GM18861 (cell line): ENCODE data around the gene VAV2.
"Not testable (repeated sequence)": the region's sequence is repeated elsewhere in the genome, so short reads cannot be mapped to it uniquely, and the experiment has no call there.

ENCODE experiments used
- ATAC-seq: cut with Tn5 transposase; IDR thresholded peaks from one replicate; pipeline ENCODE4 v1.9.1; 2021; ENCODE audit not compliant: unreplicated experiment

The VAV2 gene

GRCh38 chr9:133774799-133775198, 217.3 kb downstream of the VAV2 start:
- ATAC-seq, result no peak

GRCh38 chr9:133773889-133774655, 218.1 kb downstream of the VAV2 start:
- ATAC-seq, result no peak

DNA sequence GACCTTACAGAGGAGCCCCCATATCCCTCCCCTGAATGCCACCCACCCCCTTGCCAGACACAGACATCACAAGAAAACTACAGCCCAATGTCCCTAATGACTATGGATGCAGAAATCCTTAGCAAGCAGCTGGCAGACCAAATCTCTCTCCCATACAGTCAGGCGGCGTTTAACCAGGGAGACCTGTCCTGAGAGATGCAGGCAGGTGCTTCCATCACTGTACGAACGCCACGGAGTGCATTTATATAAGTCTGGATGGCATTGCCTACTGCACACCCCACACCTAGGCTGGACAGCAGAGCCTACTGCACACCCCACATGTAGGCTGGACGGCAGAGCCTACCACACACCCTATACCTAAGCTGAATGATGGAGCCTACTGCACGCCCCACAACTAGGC, 219.5 kb downstream of the VAV2 start:
- no peak for ATAC-seq

DNA sequence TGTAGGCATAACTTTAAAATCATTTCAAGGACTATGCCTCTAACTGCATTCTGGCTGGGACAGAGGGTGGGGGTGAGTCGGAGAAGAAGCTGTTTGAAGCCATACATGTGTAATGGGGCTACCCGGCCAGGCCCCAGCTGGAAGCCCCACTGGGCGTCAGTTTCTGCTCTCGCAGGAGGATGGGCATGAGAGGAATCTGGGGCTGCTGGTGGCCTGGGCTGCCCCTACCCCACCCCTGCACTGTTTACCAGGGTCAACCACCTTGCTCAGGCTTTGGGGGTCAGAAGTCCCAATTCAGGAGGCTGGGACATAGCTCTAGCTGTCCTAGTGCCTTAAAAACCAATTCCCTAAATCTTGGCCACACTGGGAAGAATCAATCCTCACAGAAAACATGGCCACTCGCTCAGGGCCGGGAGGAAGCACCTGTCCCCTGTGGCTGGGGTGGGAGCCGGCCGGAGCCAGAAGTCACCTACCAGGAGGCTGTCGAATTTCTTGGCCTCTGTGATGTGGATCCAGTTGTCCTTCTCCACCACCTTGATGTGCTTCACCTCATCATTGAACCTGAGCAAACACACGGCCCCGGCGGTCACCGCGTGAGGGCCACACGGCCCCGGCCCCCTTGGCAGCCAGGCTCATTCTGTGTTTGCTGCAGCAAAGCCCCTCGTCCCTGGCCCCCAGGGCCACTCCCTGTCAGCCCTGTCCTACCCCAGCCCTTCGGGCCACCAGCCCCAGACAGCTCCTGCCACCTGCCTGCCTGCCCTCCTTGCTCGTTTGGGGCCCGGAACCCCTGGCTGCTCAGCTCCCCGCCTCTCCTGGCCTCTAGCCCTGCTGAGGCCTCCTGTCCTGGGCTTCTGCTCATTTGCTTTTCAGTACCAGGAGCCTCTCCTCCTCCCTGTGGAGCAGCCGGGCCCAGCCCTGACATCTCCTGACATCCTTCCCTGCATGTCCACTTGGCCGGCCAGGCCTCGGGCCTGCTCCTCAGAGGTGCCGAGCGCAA, 220.3 kb downstream of the VAV2 start:
- ATAC-seq, result no peak

DNA sequence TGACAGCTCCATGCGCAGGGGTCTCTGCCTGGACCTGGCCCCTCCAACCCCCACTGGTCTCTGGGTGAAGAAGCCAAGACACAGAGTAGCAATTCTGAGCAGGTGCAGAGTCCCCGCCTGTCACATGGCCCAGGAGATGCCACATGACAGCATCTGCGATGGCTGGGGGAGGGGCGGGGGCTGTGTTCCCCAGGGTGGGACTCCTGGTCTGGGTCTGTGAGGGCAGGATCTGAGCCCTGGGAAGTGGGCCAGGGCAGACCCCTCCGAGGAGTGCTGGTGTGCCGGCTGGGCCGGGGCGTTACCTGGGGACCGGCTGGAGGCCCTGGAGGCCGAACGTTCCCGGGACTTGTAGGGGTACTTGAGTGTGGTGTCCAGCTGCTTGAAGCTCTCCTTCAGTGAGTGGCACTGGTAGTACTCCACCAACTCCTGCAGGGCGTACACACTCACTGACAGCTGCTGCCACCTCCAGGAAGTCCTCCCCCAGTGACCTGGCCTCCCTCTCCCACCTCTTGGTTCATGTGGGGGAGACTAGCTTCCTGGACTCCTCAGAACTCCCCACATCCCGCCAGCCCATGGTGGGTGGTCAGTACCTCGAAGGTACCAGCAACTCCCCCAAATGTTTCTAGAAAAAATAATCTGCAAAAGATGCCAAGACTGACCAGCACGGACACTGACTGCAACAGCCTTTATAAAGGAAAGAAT, 221.9 kb downstream of the VAV2 start:
- ATAC-seq, result no peak

DNA sequence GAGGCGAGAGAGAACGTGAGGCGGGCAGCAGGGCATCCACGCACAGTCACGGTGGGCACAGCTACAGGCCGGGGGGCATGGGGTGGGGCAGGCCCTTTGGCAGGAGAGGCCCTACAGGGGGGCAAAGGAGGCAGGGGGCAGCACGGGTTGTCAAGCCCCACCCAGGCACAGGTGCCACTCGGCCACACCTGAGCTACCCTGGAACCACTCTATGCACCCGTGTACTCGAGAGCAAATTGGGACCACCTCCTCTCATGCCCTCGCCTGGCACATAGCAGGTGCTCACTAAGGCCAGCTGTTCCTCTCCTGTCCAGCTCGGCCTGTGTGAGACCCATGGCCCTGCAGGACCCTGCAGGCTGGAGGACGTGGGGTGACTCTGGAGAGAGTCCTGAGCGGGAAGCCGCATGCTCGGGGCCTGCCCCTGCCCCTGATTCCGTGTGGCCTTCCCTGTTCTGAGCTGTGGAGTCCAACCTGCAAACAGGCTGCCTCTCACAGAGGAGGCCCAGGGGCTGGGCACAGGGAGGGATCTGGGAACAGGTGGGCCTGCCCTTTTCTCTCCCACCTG, 222.5 kb downstream of the VAV2 start:
- no peak for ATAC-seq

DNA sequence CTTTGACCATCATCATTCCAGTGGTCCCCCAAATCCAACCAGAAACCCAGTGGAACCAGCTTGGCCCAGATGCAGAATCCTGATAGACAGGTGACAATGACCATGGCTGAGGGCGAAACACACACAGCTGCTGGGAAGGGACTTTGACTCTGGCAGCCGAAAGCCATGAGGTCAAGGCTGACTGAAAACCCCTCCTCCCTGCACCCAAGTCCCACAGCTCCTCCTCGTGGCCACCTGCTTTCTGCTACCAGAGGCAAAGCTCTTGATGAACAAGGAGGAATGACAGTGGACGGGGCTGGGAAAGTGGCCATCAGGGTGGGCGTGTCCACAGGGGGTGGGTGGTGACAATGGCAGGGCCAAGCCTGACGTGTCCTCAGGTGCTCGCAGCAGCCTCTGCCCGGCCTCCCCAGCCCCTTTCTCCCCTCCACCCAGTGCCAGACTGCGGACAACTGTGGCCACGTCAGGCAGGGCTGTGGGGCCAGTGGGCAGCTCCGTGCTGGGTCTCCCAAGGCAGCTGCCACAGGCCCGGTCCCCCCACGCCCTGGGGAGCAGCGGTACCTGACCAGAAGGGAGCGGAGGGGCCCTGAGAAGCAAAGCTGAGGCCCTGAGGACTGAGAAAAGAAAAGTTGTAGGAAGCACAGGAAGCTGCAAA, 223.1 kb downstream of the VAV2 start:
- ATAC-seq, result no peak

DNA sequence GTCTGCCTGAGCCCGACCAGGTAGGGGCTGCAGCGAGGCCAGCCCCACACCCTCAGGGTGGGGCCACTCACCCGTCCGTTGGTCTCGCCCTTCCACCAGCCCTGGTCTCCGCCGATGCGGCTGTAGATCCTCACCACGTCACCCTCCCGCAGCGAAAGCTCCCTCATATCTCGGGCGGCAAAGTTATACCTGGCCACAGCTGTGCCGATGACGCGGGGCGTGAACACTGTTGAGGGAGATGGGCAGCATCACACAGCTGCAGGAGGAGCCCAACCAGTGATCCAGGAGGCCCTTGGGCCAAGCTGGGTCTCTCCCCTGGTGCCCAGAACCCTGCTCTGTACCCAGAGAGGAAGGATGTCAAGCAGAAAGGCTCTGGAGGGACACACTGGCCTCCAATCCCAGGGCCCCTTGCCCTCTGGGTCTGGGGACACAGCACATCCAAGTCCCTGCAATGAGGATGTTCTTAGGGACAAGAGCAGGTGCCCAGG, 223.7 kb downstream of the VAV2 start:
- ATAC-seq, result no peak

DNA sequence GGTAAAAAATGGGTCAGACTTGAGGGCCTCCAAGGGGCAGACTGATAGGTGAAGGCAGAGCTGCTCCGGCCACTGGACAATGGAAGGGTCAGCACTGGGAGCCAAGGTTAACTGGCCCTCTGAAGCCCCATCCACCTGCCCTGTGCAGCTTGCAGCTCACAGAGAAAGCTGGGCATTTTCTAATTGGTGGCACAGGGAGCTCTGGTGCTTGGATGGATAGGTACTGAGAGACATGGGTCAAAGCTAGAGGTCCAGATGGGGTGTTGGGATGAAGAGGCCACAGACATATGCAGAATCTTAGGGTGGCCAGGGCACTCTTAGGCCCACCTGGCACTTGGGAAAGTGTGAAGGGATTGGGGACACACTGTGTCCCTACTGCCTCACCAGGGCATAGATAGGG, 224.5 kb downstream of the VAV2 start:
- no peak for ATAC-seq

DNA sequence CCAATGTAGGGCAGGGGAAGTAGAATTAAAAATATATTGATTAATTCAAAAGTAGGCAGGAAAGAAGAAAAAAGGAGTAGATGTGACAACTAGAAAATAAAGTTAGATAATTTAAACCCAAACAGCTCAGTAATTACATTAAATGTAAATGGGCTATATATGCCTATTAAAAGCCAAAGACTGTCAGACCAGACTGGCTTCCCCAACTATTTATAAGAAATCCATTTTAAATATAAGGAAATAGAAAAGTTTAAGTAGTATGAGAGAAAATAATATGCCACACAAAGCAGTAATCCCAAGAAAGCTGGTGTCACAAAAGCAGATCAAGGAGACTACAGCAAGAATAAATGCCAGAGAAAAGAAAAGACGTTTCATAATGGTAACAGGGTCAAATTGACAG, 225.1 kb downstream of the VAV2 start:
- no peak for ATAC-seq

GRCh38 chr9:133766234-133766633, 225.9 kb downstream of the VAV2 start:
- not testable (repeated sequence) for ATAC-seq

DNA sequence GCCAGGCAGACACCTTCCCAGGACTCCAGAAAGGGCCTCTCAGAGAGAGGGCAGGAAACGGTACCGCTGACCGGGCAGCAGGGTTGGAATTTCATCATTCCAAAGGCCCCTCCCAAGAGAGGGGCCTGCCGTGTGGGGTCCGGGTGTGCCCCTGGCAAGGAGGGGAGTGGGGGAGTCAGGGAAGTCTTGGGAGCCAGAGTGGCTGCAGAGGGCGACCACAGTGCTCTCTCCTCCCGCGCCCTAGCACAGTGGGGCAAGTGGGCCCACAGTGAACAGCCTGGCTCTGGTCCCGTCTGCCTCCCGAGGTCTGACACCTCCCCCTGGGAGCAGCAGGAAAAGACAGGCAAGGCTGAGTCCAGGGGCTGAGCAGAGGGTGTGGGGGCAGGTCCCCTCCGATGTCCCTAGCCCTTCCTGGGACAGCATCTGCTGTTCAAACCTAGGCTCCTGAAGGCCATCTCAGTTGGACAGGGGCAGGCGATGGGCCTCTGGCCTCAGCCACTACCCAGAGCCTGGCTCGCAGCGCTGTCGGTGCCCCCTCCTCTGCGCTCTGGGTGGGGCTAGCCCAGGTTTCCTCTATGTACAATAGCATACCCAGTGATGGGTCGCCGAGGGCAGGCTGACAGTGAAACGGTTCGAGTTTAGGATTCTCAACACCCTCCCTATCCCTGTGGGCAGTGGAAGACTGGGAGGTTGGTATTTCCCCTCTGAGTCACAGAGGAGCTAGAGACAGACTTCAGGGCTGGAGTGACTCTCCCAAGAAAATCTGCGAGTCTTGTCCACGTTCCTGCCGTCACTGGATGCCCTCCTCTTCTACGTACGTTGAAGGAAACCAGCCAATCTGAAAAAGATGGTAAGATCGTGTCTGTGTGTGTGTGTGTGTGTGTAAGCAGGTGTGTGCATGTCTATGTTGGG, 228.6 kb downstream of the VAV2 start:
- ATAC-seq, result no peak

- no peak for ATAC-seq
Observed at GRCh38 chr9:133762488-133763271, 229.4 kb downstream of the VAV2 start.

- no peak for ATAC-seq
Observed at GRCh38 chr9:133761641-133762248, 230.4 kb downstream of the VAV2 start.

DNA sequence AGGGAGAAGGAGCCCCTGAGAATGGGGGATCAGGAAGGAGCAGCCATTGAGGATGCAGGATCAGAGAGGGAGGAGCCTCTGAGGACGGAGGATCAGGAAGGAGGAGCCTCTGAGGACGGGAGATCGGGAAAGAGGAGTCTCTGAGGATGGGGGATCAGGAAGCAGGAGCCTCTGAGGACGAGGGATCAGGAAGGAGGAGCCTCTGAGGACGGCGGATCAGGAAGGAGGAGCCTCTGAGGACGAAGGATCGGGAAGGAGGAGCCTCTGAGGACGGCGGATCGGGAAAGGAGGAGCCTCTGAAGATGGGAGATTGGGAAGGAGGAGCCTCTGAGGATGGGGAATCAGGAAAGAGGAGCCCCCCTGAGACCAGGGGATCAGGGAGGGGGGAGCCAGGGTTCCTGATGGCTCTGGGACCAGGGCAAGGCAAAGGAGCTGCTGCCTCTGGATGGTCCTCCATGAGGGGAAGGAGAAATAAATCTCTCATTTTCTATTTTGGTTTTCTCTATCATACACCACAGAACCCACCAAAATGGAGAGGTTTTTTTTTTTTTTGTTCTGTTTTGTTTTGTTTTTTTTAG, 231.3 kb downstream of the VAV2 start:
- no peak for ATAC-seq

DNA sequence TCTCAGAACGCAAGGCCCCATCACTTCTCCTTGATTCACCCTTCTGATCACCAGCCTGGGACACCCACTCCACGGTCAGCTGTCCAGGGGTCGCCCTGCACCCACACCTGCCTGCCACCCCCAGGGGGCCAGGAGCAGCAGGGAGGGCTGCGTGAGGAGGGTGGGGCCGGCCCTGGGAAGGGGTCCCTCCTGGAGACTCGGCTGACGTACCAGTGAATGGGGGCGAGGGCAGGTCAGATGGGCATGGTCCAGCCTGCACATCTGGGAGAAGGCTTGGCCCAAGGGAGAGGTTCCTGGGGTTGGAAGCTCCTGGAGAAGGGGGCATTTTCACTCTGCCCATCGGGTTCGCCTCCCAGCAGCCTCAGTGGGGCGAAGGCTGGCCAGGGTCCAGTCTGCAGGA, 232.2 kb downstream of the VAV2 start:
- no peak for ATAC-seq

- ATAC-seq, result no peak
Observed at GRCh38 chr9:133759146-133759900, 232.8 kb downstream of the VAV2 start.
